Mesothelial cell of epicardium (in vitro differentiated cells): Measurements from ENCODE around the gene MSMP. TPM values are rescaled to one million over a fixed set of nuclear protein-coding genes. Genes with fewer than 3 reads are reported as not detected.

Experiments
- DNase-seq, 2 experiments: peaks; one replicate each; pipeline ENCODE4 v3.0.0; 2021; ENCODE audit warnings: low spot score in 2 of 2; ENCODE audit not compliant: unreplicated experiment in 2 of 2
- H3K27ac Mint-ChIP-seq: 2 replicates; pipeline ENCODE4 v1.8.0; 2021; ENCODE audit warnings: mixed read lengths
- H3K27me3 Mint-ChIP-seq: 2 replicates; pipeline ENCODE4 v1.8.0; 2021; ENCODE audit warnings: low read depth, mixed read lengths
- H3K36me3 Mint-ChIP-seq: 2 replicates; pipeline ENCODE4 v1.8.0; 2021; ENCODE audit warnings: mixed read lengths
- H3K4me1 Mint-ChIP-seq: 2 replicates; pipeline ENCODE4 v1.8.0; 2021; ENCODE audit warnings: mixed read lengths
- H3K4me3 Mint-ChIP-seq: 2 replicates; pipeline ENCODE4 v1.8.0; 2021; ENCODE audit warnings: mild to moderate bottlenecking, moderate library complexity, mixed read lengths
- H3K9me3 Mint-ChIP-seq: 2 replicates; pipeline ENCODE4 v1.8.0; 2021; ENCODE audit warnings: mixed read lengths
- CTCF ChIP-seq: fragments of 200-600 bp; sonication (generic); IDR thresholded peaks from one replicate; pipeline ENCODE4 v1.5.0; 2021; ENCODE audit warnings: antibody characterized with exemption; ENCODE audit not compliant: unreplicated experiment
- total RNA-seq: library from RNA; stranded (reverse); gene quantifications from 3 replicates; pipeline ENCODE4 v1.2.1, GENCODE V29; 2021

The MSMP gene
- total RNA-seq, 1 donor from 2014 or later = not detected

- H3K27me3 Mint-ChIP-seq = no peaks in the 10 kb centered on the region
- H3K36me3 Mint-ChIP-seq = peaks cover 7% of the 10 kb centered on the region
- no peaks in the 10 kb centered on the region for H3K9me3 Mint-ChIP-seq
- peak overlapping the region; percentile 84 for H3K4me3 Mint-ChIP-seq
- H3K27ac Mint-ChIP-seq = peak overlapping the region; percentile 95
- peaks cover 9% of the 10 kb centered on the region for H3K4me1 Mint-ChIP-seq
- no peak for DNase-seq
- TF ChIP-seq CTCF = no peak
These were observed 23.6 kb downstream of the MSMP start for GRCh38 chr9:35730486-35730854.

GRCh38 chr9:35729700-35730485 is 24.2 kb downstream of the MSMP start:
- DNase-seq = no peak
- TF ChIP-seq CTCF = peak; percentile 45
- H3K4me3 Mint-ChIP-seq = peak overlapping the region; percentile 84
- peaks cover 9% of the 10 kb centered on the region for H3K4me1 Mint-ChIP-seq
- peaks cover 7% of the 10 kb centered on the region for H3K36me3 Mint-ChIP-seq
- no peaks in the 10 kb centered on the region for H3K9me3 Mint-ChIP-seq
- peak overlapping the region; percentile 95 for H3K27ac Mint-ChIP-seq
- H3K27me3 Mint-ChIP-seq = no peaks in the 10 kb centered on the region

- peaks cover 9% of the 10 kb centered on the region for H3K4me1 Mint-ChIP-seq
These were observed 25.0 kb downstream of the MSMP start for GRCh38 chr9:35729101-35729500.

GRCh38 chr9:35728041-35728971 is 25.8 kb downstream of the MSMP start:
- peaks cover 5% of the 10 kb centered on the region for H3K4me1 Mint-ChIP-seq
- H3K9me3 Mint-ChIP-seq = no peaks in the 10 kb centered on the region
- peaks cover 14% of the 10 kb centered on the region for H3K36me3 Mint-ChIP-seq
- H3K27ac Mint-ChIP-seq = no peak overlapping the region
- no peak overlapping the region for H3K4me3 Mint-ChIP-seq
- TF ChIP-seq CTCF = no peak
- DNase-seq = peak in 1 of 2 experiments; percentile 62
- H3K27me3 Mint-ChIP-seq = no peaks in the 10 kb centered on the region

More at GRCh38 chr9:35729101-35729500, 25.0 kb downstream of the MSMP start:
- Mint-ChIP-seq H3K36me3 (peaks cover 14% of the 10 kb centered on the region), H3K27me3 (no peaks in the 10 kb centered on the region), H3K4me3 (no peak overlapping the region), H3K27ac (no peak overlapping the region), H3K9me3 (no peaks in the 10 kb centered on the region)
- no peak for DNase-seq
- TF ChIP-seq CTCF = no peak

- TF ChIP-seq CTCF = no peak
- Mint-ChIP-seq H3K4me3 (no peak overlapping the region), H3K4me1 (no peaks in the 10 kb centered on the region), H3K9me3 (no peaks in the 10 kb centered on the region), H3K36me3 (peaks cover 16% of the 10 kb centered on the region), H3K27ac (no peak overlapping the region), H3K27me3 (no peaks in the 10 kb centered on the region)
- no peak for DNase-seq
These were observed 26.4 kb downstream of the MSMP start for GRCh38 chr9:35727676-35728040.
